ENCODE measurements around the gene RNF144B.
A peak's percentile ranks its signal among the peaks of the same experiment; 100 is the strongest.

RNF144B gene

DNA sequence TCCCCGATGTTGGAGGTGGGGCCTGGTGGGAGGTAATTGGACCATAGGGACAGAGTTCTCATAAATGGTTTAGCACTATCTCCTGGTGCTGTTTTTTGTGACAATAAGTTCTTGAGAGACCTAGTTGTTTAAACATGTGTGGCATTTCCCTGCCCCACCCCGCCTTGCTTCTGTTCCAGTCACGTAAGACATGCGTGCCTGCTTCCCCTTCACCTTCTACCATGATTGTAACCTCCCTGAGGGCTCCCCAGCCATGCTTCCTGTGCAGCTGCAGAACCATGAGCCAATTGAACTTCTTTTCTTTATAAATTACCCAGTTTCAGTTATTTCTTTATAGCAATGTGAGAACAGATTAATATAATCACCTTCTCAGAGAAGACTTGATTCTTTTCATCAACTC, 2.5 kb upstream of the RNF144B start:
- no peak for DNase-seq (ENCODE audit: low read depth)
- TF ChIP-seq, protein P1, sequence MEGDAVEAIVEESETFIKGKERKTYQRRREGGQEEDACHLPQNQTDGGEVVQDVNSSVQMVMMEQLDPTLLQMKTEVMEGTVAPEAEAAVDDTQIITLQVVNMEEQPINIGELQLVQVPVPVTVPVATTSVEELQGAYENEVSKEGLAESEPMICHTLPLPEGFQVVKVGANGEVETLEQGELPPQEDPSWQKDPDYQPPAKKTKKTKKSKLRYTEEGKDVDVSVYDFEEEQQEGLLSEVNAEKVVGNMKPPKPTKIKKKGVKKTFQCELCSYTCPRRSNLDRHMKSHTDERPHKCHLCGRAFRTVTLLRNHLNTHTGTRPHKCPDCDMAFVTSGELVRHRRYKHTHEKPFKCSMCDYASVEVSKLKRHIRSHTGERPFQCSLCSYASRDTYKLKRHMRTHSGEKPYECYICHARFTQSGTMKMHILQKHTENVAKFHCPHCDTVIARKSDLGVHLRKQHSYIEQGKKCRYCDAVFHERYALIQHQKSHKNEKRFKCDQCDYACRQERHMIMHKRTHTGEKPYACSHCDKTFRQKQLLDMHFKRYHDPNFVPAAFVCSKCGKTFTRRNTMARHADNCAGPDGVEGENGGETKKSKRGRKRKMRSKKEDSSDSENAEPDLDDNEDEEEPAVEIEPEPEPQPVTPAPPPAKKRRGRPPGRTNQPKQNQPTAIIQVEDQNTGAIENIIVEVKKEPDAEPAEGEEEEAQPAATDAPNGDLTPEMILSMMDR (conservative IDR thresholded peaks at IDR 0.05; ENCODE audit: low read depth, low read length), result no peak
- no peak overlapping the region for H3K4me3 ChIP-seq (ENCODE audit: low read depth, low read length)

DNA sequence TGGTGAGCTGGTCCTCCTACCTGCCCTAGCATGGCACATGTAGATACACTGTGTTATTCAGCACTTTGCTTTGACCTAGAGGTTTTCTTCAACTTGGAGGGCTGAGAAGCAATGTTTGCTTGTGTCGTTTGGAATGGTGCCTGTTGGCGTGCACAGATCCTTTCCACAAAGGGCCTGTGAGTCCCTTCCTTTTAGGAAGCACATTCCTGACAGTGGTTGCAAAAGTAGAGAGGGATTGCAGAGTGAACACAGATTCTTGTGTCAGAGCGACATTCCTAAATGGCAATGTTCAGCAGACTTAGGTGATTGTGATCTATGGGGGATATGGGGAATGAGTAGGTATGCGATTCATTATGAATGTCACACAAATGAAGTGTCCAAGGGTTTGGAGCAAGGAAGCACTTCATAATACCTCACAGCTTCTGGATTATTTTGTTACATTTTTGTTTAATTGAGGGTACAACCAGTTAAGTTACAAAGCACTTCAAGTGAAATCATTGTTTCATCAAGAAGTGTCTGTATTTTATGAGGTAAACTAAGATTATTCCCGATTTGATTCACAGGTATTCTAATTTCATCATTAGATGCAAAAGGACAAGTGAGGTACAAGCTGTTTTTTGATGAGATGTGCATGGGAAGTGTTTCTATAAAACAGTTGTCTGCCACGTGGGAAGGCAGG, 713 bp upstream of the RNF144B start:
- TF ChIP-seq, protein P1 (conservative IDR thresholded peaks at IDR 0.05; ENCODE audit: low read depth, low read length), result no peak
- no peak overlapping the region for H3K4me3 ChIP-seq (ENCODE audit: low read depth, low read length)
- peak; percentile 23 for DNase-seq (ENCODE audit: low read depth)

DNA sequence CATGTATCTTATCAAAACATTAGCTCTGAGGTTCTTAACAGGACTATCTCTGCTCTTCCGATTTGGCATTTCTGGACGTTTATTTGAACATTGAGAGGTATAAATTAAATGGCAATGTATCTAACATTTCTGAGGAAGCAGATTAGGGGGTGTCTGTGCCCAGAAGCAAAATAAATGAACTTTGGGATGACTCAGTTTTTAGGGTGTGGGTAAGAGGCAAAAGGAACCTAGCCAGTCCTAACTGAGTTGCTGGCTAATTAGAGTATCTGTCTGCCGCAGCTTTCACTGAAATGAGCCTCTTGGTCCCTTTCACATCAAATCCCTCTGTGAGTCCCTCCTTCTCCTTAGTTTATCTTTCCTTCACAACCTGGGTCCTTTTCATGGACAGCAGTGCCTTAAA, 1.1 kb downstream of the RNF144B start:
- TF ChIP-seq, protein P1 (conservative IDR thresholded peaks at IDR 0.05; ENCODE audit: low read depth, low read length), result no peak
- DNase-seq (ENCODE audit: low read depth), result no peak
- peak overlapping the region; percentile 65 for H3K4me3 ChIP-seq (ENCODE audit: low read depth, low read length)

DNA sequence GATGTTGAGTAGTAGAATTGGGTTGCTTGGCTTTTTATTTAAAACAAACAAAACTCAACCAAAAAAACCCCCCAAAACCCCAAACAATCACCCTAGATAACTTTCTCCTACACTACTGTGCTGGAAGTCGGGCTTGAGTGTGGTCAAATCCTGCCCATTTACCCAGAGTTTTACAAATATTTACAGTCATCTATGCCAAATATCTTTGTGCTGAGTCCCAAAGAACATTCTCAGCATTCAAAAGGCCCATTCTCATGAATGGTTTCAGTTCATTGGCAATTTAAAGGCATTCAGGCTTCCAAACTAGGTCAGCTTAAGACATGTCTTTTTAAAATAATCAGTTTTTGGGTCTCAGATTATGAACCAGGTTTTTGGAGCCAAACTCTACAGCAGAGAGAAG, 1.8 kb downstream of the RNF144B start:
- TF ChIP-seq, protein P1 (conservative IDR thresholded peaks at IDR 0.05; ENCODE audit: low read depth, low read length), result no peak
- peak; percentile 82 for DNase-seq (ENCODE audit: low read depth)
- H3K4me3 ChIP-seq (ENCODE audit: low read depth, low read length), result no peak overlapping the region

DNA sequence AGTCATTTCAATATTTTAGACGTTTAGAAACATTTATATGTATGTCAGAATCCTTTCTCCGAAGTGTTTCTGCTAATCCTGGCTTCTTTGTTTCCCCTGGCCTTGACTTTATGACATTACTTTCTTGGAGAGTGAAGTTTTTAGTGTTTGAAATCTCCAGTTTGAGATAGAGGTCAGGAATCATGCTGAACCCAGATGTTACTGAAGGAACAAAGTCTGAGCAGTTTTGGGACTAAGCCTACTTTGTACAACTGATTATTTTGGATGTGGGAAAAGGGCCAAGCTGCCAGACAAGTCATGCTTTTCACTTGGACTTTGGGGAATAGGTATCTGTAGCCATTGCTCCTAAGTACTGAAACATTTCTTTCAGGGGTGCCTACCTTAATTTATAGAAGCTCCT, 2.3 kb downstream of the RNF144B start:
- peak; percentile 50 for DNase-seq (ENCODE audit: low read depth)
- no peak overlapping the region for H3K4me3 ChIP-seq (ENCODE audit: low read depth, low read length)
- TF ChIP-seq, protein P1 (conservative IDR thresholded peaks at IDR 0.05; ENCODE audit: low read depth, low read length), result no peak

DNA sequence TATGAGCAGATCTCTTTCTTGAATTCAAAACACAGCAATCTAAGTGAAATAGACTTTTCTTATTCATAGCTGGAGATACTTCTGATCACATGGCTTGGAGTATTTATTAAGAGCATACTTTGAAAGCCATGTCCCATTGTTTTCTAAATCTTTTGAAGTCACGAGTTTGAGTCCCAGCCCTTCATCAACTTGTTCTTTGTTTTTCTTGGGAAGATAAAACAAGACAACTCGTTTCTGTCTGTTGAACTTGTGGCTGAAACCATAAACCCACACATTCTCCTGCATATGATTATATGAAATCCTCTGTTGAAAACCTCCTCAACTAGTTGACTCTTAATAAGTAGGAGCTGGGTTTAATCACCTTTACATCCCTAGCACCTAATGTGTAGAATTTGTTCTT, 3.3 kb downstream of the RNF144B start:
- H3K4me3 ChIP-seq (ENCODE audit: low read depth, low read length), result no peak overlapping the region
- no peak for DNase-seq (ENCODE audit: low read depth)
- TF ChIP-seq, protein P1 (conservative IDR thresholded peaks at IDR 0.05; ENCODE audit: low read depth, low read length), result no peak

DNA sequence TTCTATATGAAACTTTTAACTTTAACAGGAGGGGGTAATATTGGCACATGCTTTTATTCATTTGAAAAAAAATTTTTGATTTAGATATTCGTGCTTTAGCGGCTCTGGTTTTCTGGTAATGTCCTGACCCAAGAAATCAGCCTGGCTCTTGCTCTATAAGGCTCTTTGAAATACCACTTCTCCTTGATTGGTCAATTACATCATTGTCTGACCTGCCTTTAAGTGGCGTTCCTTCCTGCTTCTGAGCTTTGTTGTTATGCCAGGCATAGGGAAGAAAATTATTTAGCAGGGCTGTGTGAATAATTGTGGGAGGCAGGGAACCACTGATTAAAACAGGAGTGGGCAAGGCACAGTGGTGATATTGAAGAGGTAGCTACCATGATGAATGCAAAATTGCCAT, 3.9 kb downstream of the RNF144B start:
- TF ChIP-seq, protein P1 (conservative IDR thresholded peaks at IDR 0.05; ENCODE audit: low read depth, low read length), result no peak
- no peak overlapping the region for H3K4me3 ChIP-seq (ENCODE audit: low read depth, low read length)
- DNase-seq (ENCODE audit: low read depth), result no peak

All from choroid plexus epithelial cell (primary cell).